ENCODE data around the gene FKBP2.

GRCh38 chr11:64254326-64254725 is 13.4 kb downstream of the FKBP2 start:
- TF ChIP-seq CTCF (IDR thresholded peaks at IDR 0.05; ENCODE audit: insufficient read depth, low read depth, low read length): no peak
- no peak for TF ChIP-seq EZH2 (IDR thresholded peaks at IDR 0.05; ENCODE audit: insufficient read depth, low read length)
